HG03097 (cell line): Measurements from ENCODE around the gene LRRC14B.
"Not testable (repeated sequence)": the region's sequence is repeated elsewhere in the genome, so short reads cannot be mapped to it uniquely, and the experiment has no call there.

Source experiments
- ATAC-seq: cut with Tn5 transposase; IDR thresholded peaks from one replicate; pipeline ENCODE4 v1.9.1; 2021; ENCODE audit not compliant: unreplicated experiment, low FRiP score

Gene LRRC14B

GRCh38 chr5:231661-232060 is 40.4 kb downstream of the LRRC14B start:
- no peak for ATAC-seq

GRCh38 chr5:233426-233825 is 42.1 kb downstream of the LRRC14B start:
- not testable (repeated sequence) for ATAC-seq

GRCh38 chr5:234450-234849 is 43.2 kb downstream of the LRRC14B start:
- ATAC-seq = no peak

GRCh38 chr5:235527-235926 is 44.2 kb downstream of the LRRC14B start:
- not testable (repeated sequence) for ATAC-seq

DNA sequence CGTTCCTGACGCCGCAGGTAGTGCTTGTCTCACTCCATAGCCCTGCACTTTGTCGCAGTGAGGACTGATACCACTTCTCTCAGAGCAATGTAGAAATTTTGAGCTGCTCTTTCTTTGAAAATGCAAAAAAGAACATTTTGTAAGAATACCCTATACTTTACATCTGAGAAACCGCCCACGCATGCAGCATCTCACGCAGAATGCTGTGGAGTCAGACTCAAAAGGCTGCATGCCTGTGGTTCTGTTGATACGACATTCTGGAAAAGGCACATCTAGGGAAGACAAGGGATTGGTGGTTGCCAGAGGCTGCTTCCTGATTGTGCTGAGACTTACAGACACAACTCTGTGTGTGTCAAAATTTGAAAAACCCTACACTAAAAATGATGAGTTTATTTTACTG is 46.6 kb downstream of the LRRC14B start:
- not testable (repeated sequence) for ATAC-seq

GRCh38 chr5:240550-240949 is 49.3 kb downstream of the LRRC14B start:
- ATAC-seq = not testable (repeated sequence)

GRCh38 chr5:241045-241669 is 49.9 kb downstream of the LRRC14B start:
- ATAC-seq = not testable (repeated sequence)

- ATAC-seq = not testable (repeated sequence)
Observed at GRCh38 chr5:243683-244367, 52.5 kb downstream of the LRRC14B start.

- ATAC-seq = not testable (repeated sequence)
Observed at GRCh38 chr5:245717-246116, 54.4 kb downstream of the LRRC14B start.
